NCI-H2227 (cell line): Measurements from ENCODE around the gene PTGES.
"Not testable (repeated sequence)": the region's sequence is repeated elsewhere in the genome, so short reads cannot be mapped to it uniquely, and the experiment has no call there.

Source experiments
- DNase-seq: peaks from one replicate; lab custom pipeline; 2025; ENCODE audit not compliant: unreplicated experiment; lab: John Stamatoyannopoulos, UW

Gene PTGES

DNA sequence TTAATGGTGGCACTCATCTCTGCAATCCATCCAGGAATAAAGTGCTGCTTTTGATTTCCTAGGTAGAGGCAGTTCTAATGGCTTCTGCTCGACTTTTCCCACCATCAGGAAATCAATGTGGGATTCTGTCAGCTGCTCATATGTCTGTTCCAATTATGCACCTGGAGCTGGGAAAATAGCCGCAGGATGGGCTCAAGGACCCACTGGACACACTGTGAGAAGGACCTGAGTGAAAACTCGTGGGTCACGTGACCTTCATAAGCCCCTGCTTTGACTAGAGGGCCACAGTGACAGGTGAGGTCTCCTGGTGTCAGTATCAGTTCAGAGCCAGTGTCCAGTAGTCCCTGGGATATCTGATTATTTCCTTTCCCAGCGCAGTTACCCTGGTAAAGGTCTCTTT is 17.9 kb upstream of the PTGES start:
- DNase-seq: no peak

DNA sequence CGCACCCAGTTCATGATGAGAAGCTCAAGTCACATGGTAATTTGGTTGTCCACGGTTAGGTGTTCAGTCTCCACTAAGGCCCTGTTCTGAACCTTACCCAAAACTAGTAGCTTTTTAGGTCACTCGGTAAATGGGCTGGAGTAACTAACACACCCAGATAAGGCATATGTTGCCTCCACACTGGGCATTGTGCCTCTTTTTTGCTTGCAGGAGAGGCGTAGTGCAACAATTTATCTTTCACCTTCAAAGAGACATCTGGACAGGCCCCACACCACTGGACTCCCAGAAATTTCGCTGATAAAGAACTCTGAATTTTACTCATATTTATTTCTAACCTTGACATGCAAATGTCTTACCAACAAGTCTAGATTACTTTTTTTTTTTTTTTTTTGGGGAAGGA is 16.8 kb upstream of the PTGES start:
- DNase-seq: no peak

DNA sequence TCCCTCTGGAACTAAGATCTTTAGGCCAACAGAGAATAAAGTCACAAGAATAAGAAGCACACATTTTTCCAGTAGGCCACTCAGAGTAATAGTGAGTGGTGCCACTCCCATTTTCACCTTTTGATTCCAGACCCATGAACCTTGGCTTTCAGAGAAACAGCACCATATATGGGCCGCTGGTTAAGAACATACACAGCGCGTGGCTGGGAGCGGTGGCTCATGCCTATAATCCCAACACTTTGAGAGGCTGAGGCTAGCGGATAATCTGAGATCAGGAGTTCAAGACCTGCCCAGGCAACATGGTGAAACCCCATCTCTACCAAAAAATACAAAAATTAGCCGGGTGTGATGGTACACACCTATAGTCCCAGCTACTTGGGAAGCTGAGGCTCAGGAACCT is 15.6 kb upstream of the PTGES start:
- no peak for DNase-seq

DNA sequence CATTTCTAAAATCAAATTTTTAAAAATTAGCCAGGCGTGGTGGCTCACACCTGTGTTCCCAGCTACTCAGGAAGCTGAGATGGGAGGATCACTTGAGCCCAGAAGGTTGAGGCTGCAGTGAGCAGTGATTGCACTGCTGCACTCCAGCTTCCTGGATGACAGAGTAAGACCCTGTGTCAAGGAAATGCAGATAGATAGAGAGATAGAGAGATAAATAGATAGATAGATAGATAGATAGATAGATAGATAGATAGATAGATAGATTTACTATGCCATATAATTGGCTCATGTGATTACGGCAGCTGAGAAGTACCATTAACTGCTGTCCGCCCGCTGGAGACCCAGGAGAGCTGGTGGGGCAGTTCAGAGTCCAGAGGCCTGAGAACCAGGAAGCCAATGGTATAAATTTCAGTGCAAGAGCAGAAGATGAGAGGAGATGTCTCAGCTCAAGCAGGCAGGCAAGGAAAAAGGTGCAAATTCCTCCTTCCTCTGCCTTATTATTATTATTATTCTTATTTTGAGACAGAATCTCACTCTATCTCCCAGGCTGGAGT is 13.0 kb upstream of the PTGES start:
- no peak for DNase-seq

DNA sequence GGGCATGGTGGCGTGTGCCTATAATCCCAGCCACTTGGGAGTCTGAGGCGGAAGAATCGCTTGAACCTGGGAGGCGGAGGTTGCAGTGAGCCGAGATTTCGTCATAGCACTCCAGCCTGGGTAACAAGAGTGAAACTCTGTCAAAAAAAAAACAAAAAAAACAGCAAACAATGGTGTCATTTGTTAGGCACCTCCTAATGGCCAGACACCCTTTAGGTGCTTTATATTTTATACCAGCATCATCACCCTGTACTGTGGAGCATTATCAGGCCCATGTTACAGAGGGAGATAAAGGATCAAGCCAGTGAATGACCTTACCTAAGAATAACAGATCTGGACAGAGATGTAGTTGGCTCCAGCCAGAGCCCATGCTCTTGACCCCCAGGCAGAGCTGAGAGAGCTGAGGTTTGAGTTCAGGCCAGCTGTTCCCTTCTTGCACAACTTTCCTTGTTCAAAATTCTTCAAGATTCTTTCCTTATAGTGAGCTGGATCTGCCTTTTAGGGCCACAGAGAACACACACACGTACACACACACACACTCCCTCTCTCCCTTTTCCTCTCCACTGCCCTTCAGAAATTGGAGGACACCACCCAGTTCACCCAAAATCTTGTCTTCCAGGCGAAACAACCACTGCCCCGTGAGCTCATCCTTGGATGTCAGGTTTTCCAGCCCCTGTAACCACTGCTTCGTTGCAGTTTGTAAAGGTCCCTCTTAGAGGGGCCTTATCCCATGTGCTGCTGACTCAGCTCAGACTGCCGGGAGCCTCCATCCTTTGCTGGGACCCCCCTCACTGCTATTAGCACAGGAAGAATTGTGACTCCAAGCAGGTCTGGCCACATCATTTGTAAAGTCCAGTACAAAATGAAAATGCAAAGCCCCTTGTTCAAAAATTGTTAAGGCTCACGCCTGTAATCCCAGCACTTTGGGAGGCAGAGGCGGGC is 10.4 kb upstream of the PTGES start:
- DNase-seq: no peak

DNA sequence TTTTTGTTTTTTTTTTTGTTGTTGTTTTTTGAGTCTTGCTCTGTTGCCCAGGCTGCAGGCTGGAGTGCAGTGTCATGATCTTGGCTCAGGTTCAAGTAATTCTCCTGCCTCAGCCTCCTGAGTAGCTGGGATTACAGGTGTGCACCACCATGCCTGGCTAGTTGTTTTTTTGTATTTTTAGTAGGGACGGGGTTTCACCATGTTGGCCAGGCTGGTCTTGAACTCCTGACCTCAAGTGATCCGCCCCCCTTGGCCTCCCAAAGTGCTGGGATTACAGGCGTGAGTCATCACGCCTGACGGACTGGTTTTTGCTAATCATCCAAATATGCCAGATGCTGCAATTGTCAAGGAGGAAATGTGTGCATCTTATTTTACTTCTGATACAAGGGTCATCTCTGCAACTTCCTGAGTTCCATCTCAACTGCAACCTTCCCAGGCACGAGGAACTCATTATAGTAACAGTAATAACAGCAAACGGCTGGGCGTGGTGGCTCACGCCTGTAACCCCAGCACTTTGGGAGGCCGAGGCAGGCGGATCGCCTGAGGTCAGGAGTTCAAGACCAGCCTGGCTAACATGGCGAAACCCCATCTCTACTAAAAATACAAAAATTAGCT is 9.6 kb upstream of the PTGES start:
- DNase-seq: not testable (repeated sequence)

DNA sequence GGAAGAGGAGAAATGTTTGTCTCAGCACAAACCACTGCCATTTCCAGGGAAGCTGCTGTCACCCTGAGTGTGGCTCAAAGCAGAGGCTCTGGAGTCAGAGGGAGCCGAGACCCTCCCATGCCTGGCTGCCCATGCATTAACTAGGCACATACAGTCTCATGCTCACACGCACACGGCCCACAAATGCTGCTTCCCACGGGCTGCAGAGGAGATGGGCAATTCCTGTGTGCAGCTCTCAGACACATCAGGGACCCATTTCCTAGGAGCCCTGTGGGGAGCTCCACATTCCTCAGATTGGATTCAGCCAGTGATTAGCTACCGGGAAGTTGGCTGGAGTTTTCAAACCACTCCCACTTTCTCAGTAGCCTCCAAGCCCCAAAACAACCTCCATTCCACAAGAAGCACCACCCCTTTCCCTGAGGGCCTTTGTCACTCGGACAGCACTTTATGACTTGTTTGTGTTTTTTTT is 9.1 kb upstream of the PTGES start:
- DNase-seq: no peak

DNA sequence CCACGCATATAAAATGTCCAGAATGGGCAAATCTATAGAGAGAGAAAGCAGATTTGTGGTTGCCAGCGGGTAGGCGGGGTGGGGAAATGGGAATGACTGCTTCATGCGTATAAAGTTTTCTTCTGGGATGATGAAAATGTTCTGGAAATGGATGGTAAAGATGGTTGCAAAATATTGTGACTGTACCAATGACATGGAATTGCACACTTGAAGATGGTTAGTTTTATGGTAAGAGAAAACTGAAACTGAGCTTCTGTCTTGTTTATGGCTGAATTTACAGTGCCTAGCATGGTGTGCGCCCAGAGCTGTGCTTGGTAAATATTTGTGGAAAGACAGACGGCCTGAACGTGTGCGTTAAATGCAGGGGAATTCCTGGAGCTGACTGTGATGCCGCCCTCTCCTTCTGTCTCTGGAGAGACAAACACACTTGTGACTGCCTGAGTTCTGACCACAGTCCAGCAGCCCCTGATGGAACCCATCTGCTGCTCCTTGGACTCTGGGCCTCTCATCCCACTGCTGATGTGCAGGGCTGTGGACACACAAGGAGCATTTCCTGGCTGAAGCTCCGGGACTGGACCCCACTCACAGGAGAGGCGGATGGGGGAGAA is 8.6 kb upstream of the PTGES start:
- no peak for DNase-seq

DNA sequence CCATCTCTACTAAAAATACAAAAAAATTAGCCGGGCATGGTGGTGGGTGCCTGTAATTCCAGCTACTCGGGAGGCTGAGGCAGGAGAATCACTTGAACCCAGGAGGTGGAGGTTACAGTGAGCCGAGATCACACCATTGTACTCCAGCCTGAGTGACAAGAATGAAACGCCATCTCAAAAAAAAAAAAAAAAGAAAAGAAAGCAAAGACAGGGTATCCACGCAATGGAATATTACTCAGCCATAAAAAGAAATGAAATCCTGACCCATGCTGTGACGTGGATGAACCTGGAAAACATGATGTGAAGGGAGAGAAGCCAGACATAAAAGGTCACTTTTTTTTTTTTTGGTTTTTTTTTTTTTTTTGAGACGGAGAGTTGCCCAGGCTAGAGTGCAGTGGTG is 7.9 kb upstream of the PTGES start:
- DNase-seq: not testable (repeated sequence)

DNA sequence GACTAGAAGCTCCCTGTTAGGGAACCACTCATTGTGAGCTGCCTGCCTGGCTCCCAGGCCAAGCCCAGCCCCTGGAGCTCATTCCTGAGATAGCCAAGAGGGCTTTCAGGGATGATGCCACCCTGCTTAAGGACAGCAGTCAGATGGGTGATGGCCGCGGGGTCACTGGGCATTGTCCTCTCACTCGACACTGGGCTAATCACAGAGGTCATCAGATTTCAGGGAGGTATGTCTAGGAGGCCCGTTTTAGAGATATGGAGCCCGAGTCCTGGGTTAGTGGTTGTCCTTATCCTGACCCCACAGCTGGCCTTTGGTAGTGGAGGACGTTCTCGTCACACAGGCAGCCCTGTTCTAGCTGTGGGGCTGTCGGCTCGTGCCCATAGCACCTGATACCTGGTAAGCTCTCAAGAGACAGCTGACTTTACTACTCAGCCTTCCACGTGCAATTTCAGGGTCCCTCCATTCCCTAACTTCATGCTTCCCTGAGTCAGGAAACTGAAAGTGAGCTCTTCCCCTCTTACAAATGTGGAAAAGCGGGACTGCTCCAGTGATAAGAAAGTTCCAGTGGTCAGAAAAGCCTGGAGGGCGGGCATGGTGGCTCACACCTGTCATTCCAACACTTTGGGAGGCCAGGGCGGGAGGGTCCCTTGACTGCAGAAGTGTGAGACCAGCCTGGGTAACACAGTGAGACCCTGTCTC is 7.1 kb upstream of the PTGES start:
- no peak for DNase-seq

DNA sequence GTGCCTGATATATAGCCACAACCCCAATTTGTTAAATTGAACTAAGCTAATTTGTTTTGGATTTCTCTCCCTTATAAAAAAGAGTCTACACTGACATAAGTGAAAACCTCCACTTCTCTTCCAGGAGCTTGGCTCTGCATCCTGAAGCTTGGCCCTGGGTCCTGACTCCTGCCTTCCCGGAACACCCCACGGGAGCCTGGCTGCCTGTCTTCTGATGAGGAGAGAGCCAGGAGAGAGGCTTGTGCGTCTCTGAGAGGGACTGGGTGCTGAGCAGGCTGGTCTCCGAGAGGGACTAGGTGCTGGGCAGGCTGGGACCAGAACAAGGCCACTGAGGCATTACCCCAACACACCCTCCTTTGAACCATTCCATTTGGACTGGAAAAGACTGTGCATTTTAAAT is 6.5 kb upstream of the PTGES start:
- no peak for DNase-seq

DNA sequence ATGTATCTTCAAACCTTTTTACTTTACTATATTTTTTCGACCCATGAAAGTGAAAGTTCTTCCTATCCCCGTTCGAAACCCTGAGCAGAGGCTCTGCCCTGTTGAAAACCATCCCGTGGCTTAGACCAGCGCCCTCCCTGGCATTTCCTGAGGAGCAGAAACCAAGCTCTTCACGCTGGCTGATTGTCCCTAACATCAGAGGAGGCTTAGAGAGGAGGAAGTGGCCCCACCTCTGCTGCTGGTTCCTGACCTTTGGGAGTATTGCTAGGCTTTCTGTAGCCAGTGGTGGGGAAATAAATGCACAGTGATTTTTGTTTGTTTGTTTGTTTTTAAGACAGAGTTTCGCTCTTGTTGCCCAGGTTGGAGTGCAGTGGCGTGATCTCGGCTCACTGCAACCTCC is 4.2 kb upstream of the PTGES start:
- no peak for DNase-seq

DNA sequence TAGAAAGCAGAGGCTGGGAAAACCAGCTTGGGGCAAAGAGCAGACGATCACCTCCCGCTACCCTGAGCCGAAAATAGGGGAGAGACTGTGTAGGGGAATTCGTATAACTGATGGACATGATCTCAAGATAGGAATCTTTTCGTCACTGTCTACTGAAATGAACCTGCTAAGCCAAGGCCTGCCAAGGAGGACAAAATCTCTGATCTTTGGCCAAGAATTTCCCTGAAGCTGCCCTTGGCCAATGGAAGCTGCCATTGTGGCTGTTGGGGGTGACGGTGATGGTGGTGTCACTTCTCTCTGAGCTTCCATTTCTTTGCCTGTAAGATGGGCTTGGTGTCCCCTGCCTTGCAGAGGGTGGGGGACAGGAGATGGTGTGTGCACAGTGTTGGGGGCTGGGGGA is 3.3 kb upstream of the PTGES start:
- no peak for DNase-seq

DNA sequence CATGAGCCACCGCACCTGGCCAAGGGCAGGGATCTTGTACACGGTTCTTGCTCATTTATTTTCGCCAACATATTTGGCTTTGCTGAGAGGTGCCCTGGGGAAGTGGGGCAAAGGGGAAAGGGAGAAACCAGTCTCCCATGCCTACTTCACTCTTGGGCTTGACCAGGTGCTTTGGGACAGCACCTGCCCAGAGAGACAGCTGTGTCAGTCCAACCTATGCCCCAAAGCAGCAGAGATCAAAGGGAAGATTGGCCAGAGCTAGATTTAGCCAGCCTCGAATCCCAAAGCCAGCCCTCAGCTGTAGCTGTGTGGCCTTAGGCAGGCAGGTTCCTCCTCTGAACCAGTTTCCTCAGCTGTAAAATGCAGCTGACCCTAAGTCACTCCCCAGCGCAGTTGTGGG is 2.3 kb upstream of the PTGES start:
- DNase-seq: no peak

DNA sequence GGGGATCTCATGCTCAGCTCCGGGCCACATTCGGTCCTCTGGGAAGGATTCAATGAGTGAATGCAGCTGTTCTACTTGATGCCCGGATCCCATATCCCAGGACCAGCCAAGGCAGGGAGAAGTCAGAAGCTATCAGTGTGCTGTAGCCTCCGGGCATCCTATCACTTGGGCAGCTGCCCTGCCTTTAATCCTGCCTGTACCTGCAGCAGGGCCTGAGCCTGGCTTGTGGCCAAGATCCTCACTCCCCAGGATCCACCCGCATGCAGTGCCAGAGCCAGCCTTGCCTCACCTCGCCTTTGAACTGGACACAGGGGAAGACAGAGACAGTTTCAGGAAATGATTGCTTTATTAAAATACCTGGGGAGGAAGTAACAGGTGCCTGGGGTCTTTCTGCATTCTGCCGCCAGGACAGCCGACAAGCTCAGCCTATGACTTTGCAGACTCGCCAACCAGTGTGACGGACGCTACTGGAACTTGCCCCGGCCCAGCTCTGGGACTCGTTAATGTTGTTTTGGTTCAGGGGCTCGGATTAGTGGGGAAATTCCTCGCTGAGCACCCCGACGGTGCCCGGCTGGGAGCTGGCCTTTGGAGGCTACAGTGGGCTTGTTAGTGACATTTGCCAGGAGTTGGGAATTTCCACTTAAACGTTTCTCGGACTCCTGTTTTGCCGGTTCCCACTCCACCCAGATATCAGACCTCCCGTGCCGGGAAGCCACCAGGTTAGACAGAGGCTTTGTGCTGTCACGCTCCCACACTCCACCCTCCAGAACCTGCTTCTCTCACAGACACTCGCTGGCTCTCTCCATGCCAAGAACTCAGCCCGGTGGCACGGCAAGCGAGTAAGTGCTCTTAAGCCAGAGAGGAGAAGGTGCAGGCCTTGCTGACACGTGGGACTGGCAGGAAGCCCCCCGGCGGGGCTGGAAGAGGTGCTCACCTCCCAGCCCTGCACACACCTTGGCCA is 721 bp downstream of the PTGES start:
- no peak for DNase-seq

DNA sequence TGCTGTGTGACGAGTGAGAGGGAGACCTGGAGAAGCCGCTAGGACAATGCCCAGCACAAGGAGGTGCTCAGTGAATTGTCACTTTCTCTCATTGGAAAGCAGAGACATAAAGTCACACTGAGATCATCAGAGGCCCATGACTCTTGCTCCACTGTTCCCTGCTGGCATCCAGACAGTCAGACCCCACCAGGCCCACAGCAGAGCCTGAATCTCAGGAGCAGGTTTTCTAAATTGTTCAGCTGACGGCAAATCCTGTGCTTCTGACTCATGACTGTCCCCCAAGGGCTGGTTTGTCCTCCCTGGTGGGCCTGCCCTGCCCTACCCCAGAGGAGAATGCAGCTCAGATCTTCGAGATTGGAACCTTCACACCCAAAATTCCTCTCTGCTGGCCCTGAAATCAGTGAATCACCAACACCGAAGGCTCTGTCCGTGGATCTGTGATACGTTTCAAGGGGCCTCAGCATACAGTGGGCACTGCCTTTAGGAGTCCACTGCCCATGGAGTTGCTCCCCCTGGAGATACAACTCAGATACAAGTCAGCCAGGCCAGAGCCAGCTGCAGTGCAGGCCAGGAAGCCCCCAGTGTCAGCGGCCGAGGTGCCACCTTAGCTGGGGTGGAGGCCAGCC is 2.7 kb downstream of the PTGES start:
- no peak for DNase-seq

DNA sequence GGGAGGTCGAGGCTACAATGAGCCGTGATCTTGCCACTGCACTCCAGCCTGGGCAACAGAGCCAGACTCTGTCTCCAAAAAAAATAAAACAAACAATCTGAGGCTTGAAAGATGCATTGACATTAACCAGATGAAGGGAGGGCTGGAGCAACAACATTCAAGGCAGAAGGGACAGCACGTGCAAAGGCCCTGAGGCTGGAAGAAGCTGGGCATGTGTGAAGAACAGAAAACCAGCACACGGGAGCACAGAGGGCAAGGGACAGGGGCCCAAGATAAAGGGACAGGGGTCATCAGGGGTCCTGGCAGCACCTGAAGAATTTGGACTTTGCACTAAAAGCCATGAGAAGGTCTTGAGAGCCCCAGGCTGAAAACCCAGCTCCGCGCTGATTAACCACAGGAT is 3.3 kb downstream of the PTGES start:
- no peak for DNase-seq

DNA sequence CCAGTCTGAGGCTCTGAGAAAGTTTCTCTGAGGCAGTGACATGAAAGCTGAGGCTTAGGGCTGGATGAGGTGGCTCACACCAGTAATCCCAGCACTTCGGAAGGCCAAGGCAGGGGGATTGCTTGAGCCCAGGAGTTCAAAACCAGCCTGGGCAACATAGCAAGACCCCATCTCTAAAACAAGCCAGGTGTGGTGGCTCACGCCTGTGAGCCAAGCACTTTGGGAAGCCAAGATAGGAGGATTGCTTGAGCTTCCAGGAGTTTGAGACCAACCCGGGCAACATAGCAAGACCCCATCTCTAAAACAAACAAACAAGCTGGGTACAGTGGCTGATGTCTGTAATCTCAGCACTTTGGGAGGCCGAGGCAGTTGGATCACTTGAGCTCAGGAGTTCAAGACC is 3.8 kb downstream of the PTGES start:
- not testable (repeated sequence) for DNase-seq

DNA sequence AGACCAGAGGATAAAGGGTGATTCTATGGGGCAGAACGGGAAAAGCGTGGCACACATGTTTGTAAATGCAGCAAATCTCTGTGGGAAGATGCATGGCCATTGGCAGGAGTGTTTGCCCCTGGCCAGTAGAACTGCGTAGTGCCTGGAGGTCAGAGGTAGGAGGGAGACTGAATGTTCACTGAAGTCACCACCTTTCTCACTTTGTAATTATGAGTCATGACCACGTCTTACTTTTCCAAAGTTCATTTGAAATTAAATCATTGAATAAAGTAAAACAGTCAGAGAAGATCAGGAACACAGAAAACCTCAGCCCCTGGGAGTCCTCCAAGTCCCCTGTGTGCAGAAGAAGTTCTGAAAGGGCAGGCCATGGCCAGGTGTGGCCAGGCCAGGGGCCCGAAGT is 4.6 kb downstream of the PTGES start:
- no peak for DNase-seq
